ENCODE measurements around the gene STK11IP.

Gene STK11IP

GRCh38 chr2:219596954-219597551 is 604 bp upstream of the STK11IP start:
- TF ChIP-seq TAF1 (IDR thresholded peaks at IDR 0.05; ENCODE audit: borderline replicate concordance, insufficient read depth, low read length) (no peak), FOXP2 (optimal IDR thresholded peaks at IDR 0.05; ENCODE audit: borderline replicate concordance, extremely low read depth, extremely low read length, insufficient read depth) (no peak)

GRCh38 chr2:219598308-219599078 is 836 bp downstream of the STK11IP start:
- peak; percentile 68; the same call in 1 of the 2 replicates for TF ChIP-seq TAF1 (IDR thresholded peaks at IDR 0.05; ENCODE audit: borderline replicate concordance, insufficient read depth, low read length)
- TF ChIP-seq REST (IDR thresholded peaks at IDR 0.05; ENCODE audit: insufficient read depth in 1 of 2, low read depth in 2 of 2, low read length in 2 of 2), result no peak

- TF ChIP-seq REST (IDR thresholded peaks at IDR 0.05; ENCODE audit: insufficient read depth in 1 of 2, low read depth in 2 of 2, low read length in 2 of 2), result no peak
- no peak for TF ChIP-seq FOXP2 (optimal IDR thresholded peaks at IDR 0.05; ENCODE audit: borderline replicate concordance, extremely low read depth, extremely low read length, insufficient read depth)
- no peak for TF ChIP-seq POLR2AphosphoS5 (IDR thresholded peaks at IDR 0.05; ENCODE audit: low read depth, low read length)
- no peak for TF ChIP-seq TAF1 (IDR thresholded peaks at IDR 0.05; ENCODE audit: borderline replicate concordance, insufficient read depth, low read length)
- no peak for TF ChIP-seq SIN3A (IDR thresholded peaks at IDR 0.05; ENCODE audit: borderline replicate concordance, insufficient read depth, low read length)
Observed at GRCh38 chr2:219603771-219604170, 6.1 kb downstream of the STK11IP start.

GRCh38 chr2:219605607-219605954 is 7.9 kb downstream of the STK11IP start:
- TF ChIP-seq TAF1 (IDR thresholded peaks at IDR 0.05; ENCODE audit: borderline replicate concordance, insufficient read depth, low read length) (no peak), SIN3A (IDR thresholded peaks at IDR 0.05; ENCODE audit: borderline replicate concordance, insufficient read depth, low read length) (no peak), FOXP2 (optimal IDR thresholded peaks at IDR 0.05; ENCODE audit: borderline replicate concordance, extremely low read depth, extremely low read length, insufficient read depth) (no peak), POLR2AphosphoS5 (IDR thresholded peaks at IDR 0.05; ENCODE audit: low read depth, low read length) (no peak), REST (IDR thresholded peaks at IDR 0.05; ENCODE audit: insufficient read depth in 1 of 2, low read depth in 2 of 2, low read length in 2 of 2) (no peak)

- TF ChIP-seq REST (IDR thresholded peaks at IDR 0.05; ENCODE audit: insufficient read depth in 1 of 2, low read depth in 2 of 2, low read length in 2 of 2), result no peak
- TF ChIP-seq POLR2AphosphoS5 (IDR thresholded peaks at IDR 0.05; ENCODE audit: low read depth, low read length), result no peak
- no peak for TF ChIP-seq SIN3A (IDR thresholded peaks at IDR 0.05; ENCODE audit: borderline replicate concordance, insufficient read depth, low read length)
- TF ChIP-seq TAF1 (IDR thresholded peaks at IDR 0.05; ENCODE audit: borderline replicate concordance, insufficient read depth, low read length), result no peak
- TF ChIP-seq FOXP2 (optimal IDR thresholded peaks at IDR 0.05; ENCODE audit: borderline replicate concordance, extremely low read depth, extremely low read length, insufficient read depth), result no peak
Observed at GRCh38 chr2:219607931-219608330, 10.3 kb downstream of the STK11IP start.

All from PFSK-1 (cell line).